Measurements from ENCODE around the gene HJURP.

GRCh38 chr2:233901884-233902283, 47.5 kb upstream of the HJURP start:
- TF ChIP-seq POLR2AphosphoS5 (IDR thresholded peaks at IDR 0.05) (no peak), POLR2A (IDR thresholded peaks at IDR 0.05) (no peak), CTCF (IDR thresholded peaks at IDR 0.05) (no peak)

Data from upper lobe of left lung (tissue), 4 donors.